Prostate gland (tissue), 2 donors: ENCODE results near the gene DNM3.

Experiments
- POLR2A ChIP-seq: fragments of 450-650 bp; IDR thresholded peaks from one replicate; pipeline ENCODE4 v1.6.1; 2016; ENCODE audit warnings: antibody characterized with exemption, mild to moderate bottlenecking
- TF ChIP-seq, protein P1 (sequence below), 4 experiments: fragments of 200-600 bp in 2 of 4; fragments of 450-650 bp in 2 of 4; sonication (generic) in 2 of 4; IDR thresholded peaks; 1 replicate in 3 of 4; 2 replicates in 1 of 4; pipeline ENCODE4 v1.5.1; 2016 to 2019; ENCODE audit warnings: antibody characterized with exemption in 4 of 4, mild to moderate bottlenecking in 2 of 4, moderate library complexity in 2 of 4

DNA sequence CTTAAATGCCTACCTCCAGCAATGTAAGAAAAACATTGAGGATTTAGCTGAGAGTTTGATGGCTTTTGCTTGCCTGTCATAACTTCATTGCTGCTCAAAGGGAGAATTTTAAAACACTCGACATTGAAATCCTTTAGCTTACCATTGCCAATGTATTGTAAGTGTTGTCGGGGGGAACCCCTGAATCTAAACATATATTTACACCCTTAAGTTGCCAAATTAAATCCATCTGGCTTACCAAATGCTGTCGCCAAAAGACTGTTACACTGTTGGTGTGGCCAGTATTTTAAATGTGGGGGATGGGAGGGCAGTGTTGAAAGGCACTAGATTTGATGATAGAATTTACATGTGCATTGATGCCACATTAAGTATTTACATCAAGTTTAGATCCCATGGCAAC lies 554.3 kb downstream of the DNM3 start:
- TF ChIP-seq, protein P1, sequence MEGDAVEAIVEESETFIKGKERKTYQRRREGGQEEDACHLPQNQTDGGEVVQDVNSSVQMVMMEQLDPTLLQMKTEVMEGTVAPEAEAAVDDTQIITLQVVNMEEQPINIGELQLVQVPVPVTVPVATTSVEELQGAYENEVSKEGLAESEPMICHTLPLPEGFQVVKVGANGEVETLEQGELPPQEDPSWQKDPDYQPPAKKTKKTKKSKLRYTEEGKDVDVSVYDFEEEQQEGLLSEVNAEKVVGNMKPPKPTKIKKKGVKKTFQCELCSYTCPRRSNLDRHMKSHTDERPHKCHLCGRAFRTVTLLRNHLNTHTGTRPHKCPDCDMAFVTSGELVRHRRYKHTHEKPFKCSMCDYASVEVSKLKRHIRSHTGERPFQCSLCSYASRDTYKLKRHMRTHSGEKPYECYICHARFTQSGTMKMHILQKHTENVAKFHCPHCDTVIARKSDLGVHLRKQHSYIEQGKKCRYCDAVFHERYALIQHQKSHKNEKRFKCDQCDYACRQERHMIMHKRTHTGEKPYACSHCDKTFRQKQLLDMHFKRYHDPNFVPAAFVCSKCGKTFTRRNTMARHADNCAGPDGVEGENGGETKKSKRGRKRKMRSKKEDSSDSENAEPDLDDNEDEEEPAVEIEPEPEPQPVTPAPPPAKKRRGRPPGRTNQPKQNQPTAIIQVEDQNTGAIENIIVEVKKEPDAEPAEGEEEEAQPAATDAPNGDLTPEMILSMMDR (IDR thresholded peaks at IDR 0.05), result no peak
- TF ChIP-seq POLR2A, result no peak
